GM21423 (cell line): ENCODE results near the gene ROBO2.

Experiments
- ATAC-seq: cut with Tn5 transposase; IDR thresholded peaks from one replicate; pipeline ENCODE4 v1.9.1; 2021; ENCODE audit warnings: mild to moderate bottlenecking, moderate library complexity; ENCODE audit not compliant: unreplicated experiment

Gene ROBO2

GRCh38 chr3:77626157-77626556, 586.3 kb downstream of the ROBO2 start:
- ATAC-seq, result no peak

- no peak for ATAC-seq
Observed at GRCh38 chr3:77648214-77648613, 608.3 kb downstream of the ROBO2 start.

GRCh38 chr3:77648664-77649063, 608.8 kb downstream of the ROBO2 start:
- no peak for ATAC-seq

GRCh38 chr3:77652624-77653023, 612.7 kb downstream of the ROBO2 start:
- ATAC-seq, result no peak

- no peak for ATAC-seq
Observed at GRCh38 chr3:77655396-77655795, 615.5 kb downstream of the ROBO2 start.

GRCh38 chr3:77660718-77661117, 620.8 kb downstream of the ROBO2 start:
- ATAC-seq, result no peak

GRCh38 chr3:77667901-77668300, 628.0 kb downstream of the ROBO2 start:
- no peak for ATAC-seq

GRCh38 chr3:77668376-77668775, 628.5 kb downstream of the ROBO2 start:
- no peak for ATAC-seq

GRCh38 chr3:77672016-77672415, 632.1 kb downstream of the ROBO2 start:
- no peak for ATAC-seq

GRCh38 chr3:77682162-77682561, 642.3 kb downstream of the ROBO2 start:
- ATAC-seq, result no peak

- ATAC-seq, result no peak
Observed at GRCh38 chr3:77684115-77684514, 644.2 kb downstream of the ROBO2 start.

- no peak for ATAC-seq
Observed at GRCh38 chr3:77685713-77686112, 645.8 kb downstream of the ROBO2 start.

GRCh38 chr3:77686560-77686959, 646.7 kb downstream of the ROBO2 start:
- ATAC-seq, result no peak

- ATAC-seq, result no peak
Observed at GRCh38 chr3:77687545-77687944, 647.6 kb downstream of the ROBO2 start.

- ATAC-seq, result no peak
Observed at GRCh38 chr3:77690284-77690845, 650.5 kb downstream of the ROBO2 start.

- ATAC-seq, result no peak
Observed at GRCh38 chr3:77693147-77693546, 653.2 kb downstream of the ROBO2 start.

GRCh38 chr3:77699125-77699691, 659.3 kb downstream of the ROBO2 start:
- no peak for ATAC-seq
